Measurements from ENCODE around the gene RFPL1.
A peak's percentile ranks its signal among the peaks of the same experiment; 100 is the strongest.

The RFPL1 gene

GRCh38 chr22:29443861-29444792, 5.7 kb downstream of the RFPL1 start:
- no peak for DNase-seq

GRCh38 chr22:29445508-29445907, 7.1 kb downstream of the RFPL1 start:
- DNase-seq = no peak

GRCh38 chr22:29447906-29448305, 9.5 kb downstream of the RFPL1 start:
- DNase-seq = no peak

- no peak for DNase-seq
These were observed 11.0 kb downstream of the RFPL1 start for GRCh38 chr22:29449296-29449875.

GRCh38 chr22:29450222-29450621, 11.8 kb downstream of the RFPL1 start:
- DNase-seq = no peak

- no peak for DNase-seq
These were observed 13.5 kb downstream of the RFPL1 start for GRCh38 chr22:29451863-29452262.

- DNase-seq = no peak
These were observed 15.9 kb downstream of the RFPL1 start for GRCh38 chr22:29454276-29454675.

- no peak for DNase-seq
These were observed 17.9 kb downstream of the RFPL1 start for GRCh38 chr22:29456211-29456671.

- peak; percentile 49 to 65 for DNase-seq
These were observed 19.3 kb downstream of the RFPL1 start for GRCh38 chr22:29457730-29458129.

- no peak for DNase-seq
These were observed 20.2 kb downstream of the RFPL1 start for GRCh38 chr22:29458551-29458950.

- no peak for DNase-seq
These were observed 21.4 kb downstream of the RFPL1 start for GRCh38 chr22:29459773-29460172.

- DNase-seq = no peak
These were observed 22.9 kb downstream of the RFPL1 start for GRCh38 chr22:29461263-29461662.

- no peak for DNase-seq
These were observed 25.2 kb downstream of the RFPL1 start for GRCh38 chr22:29463629-29464028.

GRCh38 chr22:29464581-29464980, 26.2 kb downstream of the RFPL1 start:
- DNase-seq = no peak

- no peak for DNase-seq
These were observed 31.4 kb downstream of the RFPL1 start for GRCh38 chr22:29469755-29470154.

- peak; percentile 57 to 62 for DNase-seq
These were observed 31.9 kb downstream of the RFPL1 start for GRCh38 chr22:29470159-29470855.

GRCh38 chr22:29473001-29473400, 34.6 kb downstream of the RFPL1 start:
- peak in 1 of 2 experiments; percentile 11 for DNase-seq

GRCh38 chr22:29475550-29475949, 37.2 kb downstream of the RFPL1 start:
- no peak for DNase-seq

- DNase-seq = no peak
These were observed 37.7 kb downstream of the RFPL1 start for GRCh38 chr22:29476116-29476515.

GRCh38 chr22:29477723-29478318, 39.4 kb downstream of the RFPL1 start:
- no peak for DNase-seq

GRCh38 chr22:29478326-29479276, 40.2 kb downstream of the RFPL1 start:
- DNase-seq = peak; percentile 30 to 37
